Measurements from ENCODE around the gene AHI1. TPM values are rescaled to one million over a fixed set of nuclear protein-coding genes. Genes with fewer than 3 reads are reported as not detected.

The AHI1 gene
- total RNA-seq, 1 experiment from 2014 or later = 22.8 TPM

- BruUV-seq (replicated peaks) = no TSS peak
- intact Hi-C loops (cut with micrococcal nuclease; ENCODE audit: unreplicated experiment) = no loop called here
- Histone ChIP-seq H3K4me3 (ENCODE audit: low read depth, low read length, poor library complexity, severe bottlenecking) (no peak overlapping the region), H3K27ac (ENCODE audit: low read depth, low read length, poor library complexity, severe bottlenecking) (no peak overlapping the region), H3K9me3 (ENCODE audit: low read depth, low read length, poor library complexity, severe bottlenecking) (no peaks in the 10 kb centered on the region), H3K36me3 (ENCODE audit: insufficient read depth, low read length, poor library complexity, severe bottlenecking) (no peaks in the 10 kb centered on the region), H3K4me1 (ENCODE audit: insufficient read depth, low read length, poor library complexity, severe bottlenecking) (no peaks in the 10 kb centered on the region), H3K27me3 (replicated peaks; ENCODE audit: insufficient read depth, low read depth, low read length, poor library complexity) (no peaks in the 10 kb centered on the region)
- TF ChIP-seq CTCF (conservative IDR thresholded peaks at IDR 0.05; ENCODE audit: low read depth, low read length) (no peak), EZH2 (IDR thresholded peaks at IDR 0.05; ENCODE audit: borderline replicate concordance, low read depth, low read length, poor library complexity, severe bottlenecking) (no peak)
- DNase-seq (ENCODE audit: low spot score) = no peak
- ChIA-PET CTCF (no interaction called here), POLR2A (ENCODE audit: low non-redundant PET) (no interaction called here)
Observed at GRCh38 chr6:135234492-135234780, 263.1 kb downstream of the AHI1 start.

GRCh38 chr6:135233686-135234491 lies 263.7 kb downstream of the AHI1 start:
- no peak overlapping the region for H3K4me3 ChIP-seq (ENCODE audit: low read depth, low read length, poor library complexity, severe bottlenecking)
- DNase-seq (ENCODE audit: low spot score) = no peak
- TF ChIP-seq EZH2 (IDR thresholded peaks at IDR 0.05; ENCODE audit: borderline replicate concordance, low read depth, low read length, poor library complexity, severe bottlenecking) (no peak), CTCF (conservative IDR thresholded peaks at IDR 0.05; ENCODE audit: low read depth, low read length) (no peak)
- H3K27ac ChIP-seq (ENCODE audit: low read depth, low read length, poor library complexity, severe bottlenecking) = no peak overlapping the region
- BruUV-seq (replicated peaks) = no TSS peak
- no peaks in the 10 kb centered on the region for H3K9me3 ChIP-seq (ENCODE audit: low read depth, low read length, poor library complexity, severe bottlenecking)
- H3K4me1 ChIP-seq (ENCODE audit: insufficient read depth, low read length, poor library complexity, severe bottlenecking) = no peaks in the 10 kb centered on the region
- intact Hi-C loops (cut with micrococcal nuclease; ENCODE audit: unreplicated experiment) = no loop called here
- POLR2A ChIA-PET (ENCODE audit: low non-redundant PET) = no interaction called here
- H3K27me3 ChIP-seq (replicated peaks; ENCODE audit: insufficient read depth, low read depth, low read length, poor library complexity) = no peaks in the 10 kb centered on the region
- CTCF ChIA-PET = no interaction called here
- no peaks in the 10 kb centered on the region for H3K36me3 ChIP-seq (ENCODE audit: insufficient read depth, low read length, poor library complexity, severe bottlenecking)

Small RNA genes lying within 50 kb of the gene (microRNA-seq; reads per million reads assigned to microRNA genes)
- gene MIR548A2 = not detected
